MM.1S (cell line): ENCODE results near the gene TMEM33.

Source experiments
- CTCF ChIP-seq: fragments of 300-600 bp; sonication (generic); IDR thresholded peaks from 2 replicates; pipeline ENCODE4 v1.5.1; 2016; ENCODE audit warnings: antibody characterized with exemption, low read length, mixed read lengths
- EZH2phosphoT487 ChIP-seq: fragments of 300-600 bp; sonication (generic); IDR thresholded peaks from 2 replicates; pipeline ENCODE4 v1.6.1; 2018; ENCODE audit warnings: antibody characterized with exemption, low read length

GRCh38 chr4:41992967-41993857, 58.0 kb downstream of the TMEM33 start:
- no peak for TF ChIP-seq CTCF
- no peak for TF ChIP-seq EZH2phosphoT487
